C4-2B (cell line): ENCODE measurements around the gene UCHL1.

Experiments used
- CTCF ChIP-seq: fragments of 450-650 bp; conservative IDR thresholded peaks from 2 replicates; pipeline ENCODE4 v1.5.1; 2017; ENCODE audit warnings: mild to moderate bottlenecking
- ZFX ChIP-seq: fragments of 450-650 bp; IDR thresholded peaks from 2 replicates; pipeline ENCODE4 v1.6.1; 2017

DNA sequence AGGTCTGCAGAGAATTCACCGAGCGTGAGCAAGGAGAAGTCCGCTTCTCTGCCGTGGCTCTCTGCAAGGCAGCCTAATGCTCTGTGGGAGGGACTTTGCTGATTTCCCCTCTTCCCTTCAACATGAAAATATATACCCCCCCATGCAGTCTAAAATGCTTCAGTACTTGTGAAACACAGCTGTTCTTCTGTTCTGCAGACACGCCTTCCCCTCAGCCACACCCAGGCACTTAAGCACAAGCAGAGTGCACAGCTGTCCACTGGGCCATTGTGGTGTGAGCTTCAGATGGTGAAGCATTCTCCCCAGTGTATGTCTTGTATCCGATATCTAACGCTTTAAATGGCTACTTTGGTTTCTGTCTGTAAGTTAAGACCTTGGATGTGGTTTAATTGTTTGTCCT is 11.3 kb downstream of the UCHL1 start:
- no peak for TF ChIP-seq CTCF
- no peak for TF ChIP-seq ZFX
